Posterior cingulate gyrus (tissue), 11 donors: ENCODE results near the gene LAMA4.
"Not testable (repeated sequence)": the region's sequence is repeated elsewhere in the genome, so short reads cannot be mapped to it uniquely, and the experiment has no call there.

Source experiments
- DNase-seq, 10 donors: peaks; one replicate each; pipeline versions ENCODE4 v3.0.0 to v3.0.0-alpha.2; 2020 to 2021; ENCODE audit warnings: mixed read lengths in 3 of 10
- intact Hi-C: fragments of 100-400 bp; cut with DNase I; formaldehyde crosslinking; loops from one replicate; pipeline ENCODE4 v1.15.1; 2023

LAMA4 gene

GRCh38 chr6:112221561-112221960 is 32.8 kb downstream of the LAMA4 start:
- intact Hi-C loops: no loop called here
- no peak for DNase-seq

GRCh38 chr6:112218563-112218962 is 35.8 kb downstream of the LAMA4 start:
- DNase-seq: peak in 1 of 10 donors; percentile 14
- intact Hi-C loops: no loop called here

- intact Hi-C loops: no loop called here
- DNase-seq: no peak
Observed at GRCh38 chr6:112216662-112217551, 37.5 kb downstream of the LAMA4 start.

- intact Hi-C loops: no loop called here
Observed at GRCh38 chr6:112215488-112216284, 38.7 kb downstream of the LAMA4 start.

GRCh38 chr6:112214739-112215269 is 39.6 kb downstream of the LAMA4 start:
- intact Hi-C loops: no loop called here
- no peak for DNase-seq

More at GRCh38 chr6:112215488-112216284, 38.7 kb downstream of the LAMA4 start:
- DNase-seq: no peak

- intact Hi-C loops: no loop called here
- DNase-seq: no peak
Observed at GRCh38 chr6:112210852-112211251, 43.5 kb downstream of the LAMA4 start.

- no peak for DNase-seq
- intact Hi-C loops: no loop called here
Observed at GRCh38 chr6:112209131-112209530, 45.2 kb downstream of the LAMA4 start.

GRCh38 chr6:112207776-112208175 is 46.6 kb downstream of the LAMA4 start:
- no peak for DNase-seq
- intact Hi-C loops: no loop called here

GRCh38 chr6:112207131-112207530 is 47.2 kb downstream of the LAMA4 start:
- intact Hi-C loops: no loop called here
- DNase-seq: no peak

- intact Hi-C loops: no loop called here
- no peak for DNase-seq
Observed at GRCh38 chr6:112206110-112206458, 48.3 kb downstream of the LAMA4 start.

- intact Hi-C loops: no loop called here
Observed at GRCh38 chr6:112205427-112206109, 48.8 kb downstream of the LAMA4 start.

GRCh38 chr6:112204350-112204706 is 50.0 kb downstream of the LAMA4 start:
- DNase-seq: no peak
- intact Hi-C loops: no loop called here

More at GRCh38 chr6:112205427-112206109, 48.8 kb downstream of the LAMA4 start:
- no peak for DNase-seq

- no peak for DNase-seq
- intact Hi-C loops: no loop called here
Observed at GRCh38 chr6:112203577-112204349, 50.6 kb downstream of the LAMA4 start.

- intact Hi-C loops: no loop called here
- DNase-seq: no peak
Observed at GRCh38 chr6:112202639-112203341, 51.6 kb downstream of the LAMA4 start.

- intact Hi-C loops, DNase-seq: not testable (repeated sequence)
Observed at GRCh38 chr6:112200185-112200914, 54.0 kb downstream of the LAMA4 start.

GRCh38 chr6:112199001-112199403 is 55.4 kb downstream of the LAMA4 start:
- intact Hi-C loops: no loop called here

GRCh38 chr6:112198582-112198981 is 55.8 kb downstream of the LAMA4 start:
- intact Hi-C loops: no loop called here
- no peak for DNase-seq

More at GRCh38 chr6:112199001-112199403, 55.4 kb downstream of the LAMA4 start:
- DNase-seq: no peak

GRCh38 chr6:112197636-112198035 is 56.7 kb downstream of the LAMA4 start:
- DNase-seq: no peak
- intact Hi-C loops: no loop called here

- intact Hi-C loops: no loop called here
- DNase-seq: no peak
Observed at GRCh38 chr6:112196306-112196705, 58.1 kb downstream of the LAMA4 start.
